RWPE1 (cell line): ENCODE data around the gene ULK4.
"Not testable (repeated sequence)": the region's sequence is repeated elsewhere in the genome, so short reads cannot be mapped to it uniquely, and the experiment has no call there.

Source experiments
- CTCF ChIA-PET: fragments of 350-600 bp; sonication (Branson Sonifier 250); formaldehyde crosslinking; extraction: SDS; loops from one replicate; lab custom pipeline; 2021; lab: Yijun Ruan, JAX
- POLR2A ChIA-PET: fragments of 400-600 bp; formaldehyde crosslinking; extraction: SDS; loops from one replicate; lab custom pipeline; 2020; ENCODE audit warnings: antibody characterized with exemption; ENCODE audit not compliant: low non-redundant PET; lab: Yijun Ruan, JAX
- DNase-seq: peaks from one replicate; pipeline ENCODE4 v3.0.0; 2012; ENCODE audit warnings: low spot score
- H3K27ac ChIP-seq: fragments of 450-650 bp; 2 replicates; pipeline ENCODE4 v1.5.1; 2017
- TF ChIP-seq, protein P1 (sequence below): fragments of 450-650 bp; conservative IDR thresholded peaks from 2 replicates; pipeline ENCODE4 v1.5.1; 2017; ENCODE audit warnings: low read depth, mild to moderate bottlenecking

ULK4 gene

DNA sequence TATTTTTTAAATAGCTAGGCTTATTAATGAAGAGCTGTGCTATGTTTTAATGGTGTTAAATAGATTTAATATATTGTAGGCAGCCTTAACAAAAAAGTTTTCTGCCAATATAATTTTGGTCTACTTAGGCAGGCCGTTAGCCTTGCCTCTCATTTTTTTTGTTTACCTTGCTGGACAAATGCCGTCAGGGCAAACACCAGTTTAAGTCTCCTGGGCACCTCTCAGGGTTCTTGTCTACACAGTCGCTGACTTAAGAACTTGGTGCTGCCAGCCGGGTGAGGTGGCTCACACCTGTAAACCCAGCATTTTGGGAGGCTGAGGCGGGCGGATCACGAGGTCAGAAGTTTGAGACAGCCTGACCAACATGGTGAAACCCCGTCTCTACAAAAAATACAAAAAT is 153.3 kb downstream of the ULK4 start:
- no peak for DNase-seq
- no peak overlapping the region for H3K27ac ChIP-seq
- POLR2A ChIA-PET = no interaction called here
- CTCF ChIA-PET = no interaction called here
- TF ChIP-seq, protein P1, sequence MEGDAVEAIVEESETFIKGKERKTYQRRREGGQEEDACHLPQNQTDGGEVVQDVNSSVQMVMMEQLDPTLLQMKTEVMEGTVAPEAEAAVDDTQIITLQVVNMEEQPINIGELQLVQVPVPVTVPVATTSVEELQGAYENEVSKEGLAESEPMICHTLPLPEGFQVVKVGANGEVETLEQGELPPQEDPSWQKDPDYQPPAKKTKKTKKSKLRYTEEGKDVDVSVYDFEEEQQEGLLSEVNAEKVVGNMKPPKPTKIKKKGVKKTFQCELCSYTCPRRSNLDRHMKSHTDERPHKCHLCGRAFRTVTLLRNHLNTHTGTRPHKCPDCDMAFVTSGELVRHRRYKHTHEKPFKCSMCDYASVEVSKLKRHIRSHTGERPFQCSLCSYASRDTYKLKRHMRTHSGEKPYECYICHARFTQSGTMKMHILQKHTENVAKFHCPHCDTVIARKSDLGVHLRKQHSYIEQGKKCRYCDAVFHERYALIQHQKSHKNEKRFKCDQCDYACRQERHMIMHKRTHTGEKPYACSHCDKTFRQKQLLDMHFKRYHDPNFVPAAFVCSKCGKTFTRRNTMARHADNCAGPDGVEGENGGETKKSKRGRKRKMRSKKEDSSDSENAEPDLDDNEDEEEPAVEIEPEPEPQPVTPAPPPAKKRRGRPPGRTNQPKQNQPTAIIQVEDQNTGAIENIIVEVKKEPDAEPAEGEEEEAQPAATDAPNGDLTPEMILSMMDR = no peak

- DNase-seq = no peak
- no peak overlapping the region for H3K27ac ChIP-seq
- ChIA-PET POLR2A (no interaction called here), CTCF (no interaction called here)
- TF ChIP-seq, protein P1 = no peak
Measured at GRCh38 chr3:41808152-41808551, 153.8 kb downstream of the ULK4 start.

- TF ChIP-seq, protein P1 = no peak
- DNase-seq = no peak
- H3K27ac ChIP-seq = no peak overlapping the region
- CTCF ChIA-PET = no interaction called here
- POLR2A ChIA-PET = no interaction called here
Measured at GRCh38 chr3:41794748-41795589, 166.9 kb downstream of the ULK4 start.

DNA sequence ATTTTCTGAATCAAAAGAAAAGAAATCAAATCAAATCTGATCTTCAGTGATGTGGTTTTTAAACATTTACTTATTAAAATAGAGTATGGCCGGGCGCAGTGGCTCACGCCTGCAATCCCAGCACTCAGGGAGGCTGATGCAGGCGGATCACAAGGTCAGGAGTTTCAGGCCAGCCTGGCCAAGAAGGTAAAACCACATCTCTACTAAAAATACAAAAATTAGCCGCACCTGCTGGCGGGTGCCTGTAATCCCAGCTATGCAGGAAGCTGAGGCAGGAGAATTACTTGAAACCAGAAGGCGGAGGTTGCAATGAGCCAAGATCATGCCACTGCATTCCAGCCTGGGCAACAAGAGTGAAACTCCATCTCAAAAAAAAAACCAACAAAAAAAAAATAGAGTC is 169.1 kb downstream of the ULK4 start:
- ChIA-PET CTCF (no interaction called here), POLR2A (no interaction called here)
- TF ChIP-seq, protein P1 = no peak
- H3K27ac ChIP-seq = no peak overlapping the region
- no peak for DNase-seq

DNA sequence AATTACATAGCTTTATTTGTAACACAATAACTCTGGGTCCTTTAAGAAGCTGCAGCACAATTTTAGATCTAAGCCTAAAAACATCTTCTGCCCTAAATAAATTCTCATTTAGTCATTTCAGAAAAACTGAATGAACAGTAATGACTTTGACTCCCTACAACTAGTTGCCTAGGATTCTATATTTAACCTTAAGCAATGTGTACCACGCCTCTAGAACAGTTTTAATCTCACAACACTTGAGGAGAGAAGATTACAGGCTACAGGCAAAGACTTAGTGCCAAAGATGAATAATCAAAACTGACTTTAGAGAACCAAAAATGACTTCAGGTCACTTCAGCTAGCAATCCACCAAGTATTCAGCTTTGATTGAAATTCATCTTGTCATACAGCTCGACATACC is 192.8 kb downstream of the ULK4 start:
- H3K27ac ChIP-seq = no peak overlapping the region
- ChIA-PET POLR2A (no interaction called here), CTCF (no interaction called here)
- TF ChIP-seq, protein P1 = no peak
- DNase-seq = no peak

DNA sequence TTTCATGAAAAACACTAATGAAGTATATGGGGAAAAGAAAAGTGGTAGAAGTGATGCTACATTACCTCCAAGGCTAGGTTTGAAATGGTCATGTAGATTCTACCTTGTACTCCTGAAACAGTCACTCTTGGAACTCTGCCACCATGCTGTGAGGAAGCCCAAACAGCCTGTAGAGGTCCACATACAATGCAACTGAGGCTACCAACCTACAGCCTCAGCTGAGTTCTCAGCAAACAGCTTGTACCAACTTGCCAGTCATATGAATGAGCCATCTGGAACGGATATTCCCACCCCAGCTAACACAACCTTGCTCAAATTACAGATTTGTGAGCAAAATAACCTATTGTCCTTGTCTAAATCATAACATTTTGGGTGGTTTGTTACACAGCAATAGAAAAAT is 193.5 kb downstream of the ULK4 start:
- peak; percentile 13 for DNase-seq
- no peak overlapping the region for H3K27ac ChIP-seq
- ChIA-PET CTCF (no interaction called here), POLR2A (no interaction called here)
- TF ChIP-seq, protein P1 = no peak

- CTCF ChIA-PET = interaction anchor here (0.7 kb wide), 1 partner anchor 24 kb away, joined by 4 read pairs; no protein-coding TSS in a partner anchor
- POLR2A ChIA-PET = not testable (repeated sequence)
Measured at GRCh38 chr3:41762867-41763266, 199.0 kb downstream of the ULK4 start.

More at GRCh38 chr3:41762867-41763266, 199.0 kb downstream of the ULK4 start:
- DNase-seq, H3K27ac ChIP-seq: not testable (repeated sequence)
